Measurements from ENCODE around the gene PTPRJ.
A peak's percentile ranks its signal among the peaks of the same experiment; 100 is the strongest.

GRCh38 chr11:48093323-48093722 is 113.0 kb downstream of the PTPRJ start:
- TF ChIP-seq L3MBTL2 (conservative IDR thresholded peaks at IDR 0.05) (no peak), SUZ12 (IDR thresholded peaks at IDR 0.05) (no peak), PKNOX1 (IDR thresholded peaks at IDR 0.05) (peak; percentile 79), FOXK2 (IDR thresholded peaks at IDR 0.05) (no peak), SP1 (IDR thresholded peaks at IDR 0.05) (no peak), FOXM1 (IDR thresholded peaks at IDR 0.05; ENCODE audit: borderline replicate concordance) (no peak)

All from HEK293T (cell line).